Panc1 (cell line): ENCODE measurements around the gene PSORS1C1.

Experiments
- CTCF ChIP-seq: fragments of 450-650 bp; IDR thresholded peaks from 2 replicates; pipeline ENCODE4 v1.5.1; 2017; ENCODE audit warnings: mild to moderate bottlenecking
- POLR2AphosphoS5 ChIP-seq: IDR thresholded peaks from 2 replicates; pipeline ENCODE4 v1.6.1; 2012; ENCODE audit warnings: mild to moderate bottlenecking, low read depth, low read length, moderate library complexity
- REST ChIP-seq, 2 experiments: IDR thresholded peaks; 2 replicates each; pipeline ENCODE4 v1.6.1; 2011 to 2012; ENCODE audit warnings: low read depth in 2 of 2, control low read depth in 1 of 2, low read length in 1 of 2, mild to moderate bottlenecking in 1 of 2, moderate library complexity in 1 of 2; ENCODE audit not compliant: insufficient read depth in 1 of 2
- SIN3A ChIP-seq: IDR thresholded peaks from 2 replicates; pipeline ENCODE4 v1.6.1; 2012; ENCODE audit warnings: low read depth, mild to moderate bottlenecking, low read length, moderate library complexity, borderline replicate concordance; ENCODE audit not compliant: insufficient read depth
- TCF7L2 ChIP-seq: IDR thresholded peaks from 2 replicates; pipeline ENCODE4 v1.6.1; 2011; ENCODE audit warnings: mild to moderate bottlenecking, low read depth, low read length, inconsistent platforms

GRCh38 chr6:31175971-31176370 lies 61.4 kb downstream of the PSORS1C1 start:
- TF ChIP-seq CTCF (no peak), POLR2AphosphoS5 (no peak), REST (IDR thresholded peaks at IDR 0.05; ENCODE audit: insufficient read depth in 1 of 2, low read depth in 2 of 2, low read length in 1 of 2) (no peak), TCF7L2 (no peak), SIN3A (no peak)
